ENCODE data around the gene CAMSAP1. TPM values are rescaled to one million over a fixed set of nuclear protein-coding genes. Genes with fewer than 3 reads are reported as not detected.

The CAMSAP1 gene
- total and polyA plus RNA-seq, 2 donors: 9.9 to 28.5 TPM

- Histone ChIP-seq H3K36me3 (ENCODE audit: control insufficient read depth in 2 of 2, insufficient read depth in 2 of 2, low read length in 1 of 2) (peaks cover 5 to 16% of the 10 kb centered on the region in 2 donors), H3K4me3 (ENCODE audit: low read length in 2 of 2) (no peak overlapping the region), H3K27ac (ENCODE audit: low read depth in 1 of 2, low read length in 1 of 2) (no peak overlapping the region), H3K27me3 (ENCODE audit: control insufficient read depth in 2 of 2, insufficient read depth in 1 of 2, low read length in 1 of 2) (no peaks in the 10 kb centered on the region), H3K4me1 (ENCODE audit: control insufficient read depth in 2 of 2, insufficient read depth in 2 of 2, low read length in 2 of 2) (no peaks in the 10 kb centered on the region), H3K9me3 (ENCODE audit: control insufficient read depth in 2 of 2, insufficient read depth in 1 of 2, low read length in 1 of 2) (no peaks in the 10 kb centered on the region)
- 83% methylated on average over 1 of the region's 1 CpG for WGBS
- no peak for DNase-seq (ENCODE audit: low read depth in 6 of 9, low spot score in 9 of 9)
These were observed 59.5 kb downstream of the CAMSAP1 start for GRCh38 chr9:135847833-135848232.

GRCh38 chr9:135840539-135840938 lies 66.8 kb downstream of the CAMSAP1 start:
- no peak overlapping the region for H3K4me3 ChIP-seq (ENCODE audit: low read length in 2 of 2)
- DNase-seq (ENCODE audit: low read depth in 6 of 9, low spot score in 9 of 9): no peak

GRCh38 chr9:135840107-135840506 lies 67.2 kb downstream of the CAMSAP1 start:
- H3K4me1 ChIP-seq (ENCODE audit: control insufficient read depth in 2 of 2, insufficient read depth in 2 of 2, low read length in 2 of 2): no peaks in the 10 kb centered on the region
- H3K4me3 ChIP-seq (ENCODE audit: low read length in 2 of 2): no peak overlapping the region
- peaks cover 0 to 4% of the 10 kb centered on the region in 2 donors for H3K36me3 ChIP-seq (ENCODE audit: control insufficient read depth in 2 of 2, insufficient read depth in 2 of 2, low read length in 1 of 2)
- 98% methylated on average over 9 of the region's 9 CpGs for WGBS
- H3K9me3 ChIP-seq (ENCODE audit: control insufficient read depth in 2 of 2, insufficient read depth in 1 of 2, low read length in 1 of 2): no peaks in the 10 kb centered on the region
- no peak overlapping the region for H3K27ac ChIP-seq (ENCODE audit: low read depth in 1 of 2, low read length in 1 of 2)
- no peak for DNase-seq (ENCODE audit: low read depth in 6 of 9, low spot score in 9 of 9)
- no peaks in the 10 kb centered on the region for H3K27me3 ChIP-seq (ENCODE audit: control insufficient read depth in 2 of 2, insufficient read depth in 1 of 2, low read length in 1 of 2)

More at GRCh38 chr9:135840539-135840938, 66.8 kb downstream of the CAMSAP1 start:
- Histone ChIP-seq H3K27ac (ENCODE audit: low read depth in 1 of 2, low read length in 1 of 2) (no peak overlapping the region), H3K4me1 (ENCODE audit: control insufficient read depth in 2 of 2, insufficient read depth in 2 of 2, low read length in 2 of 2) (no peaks in the 10 kb centered on the region), H3K9me3 (ENCODE audit: control insufficient read depth in 2 of 2, insufficient read depth in 1 of 2, low read length in 1 of 2) (no peaks in the 10 kb centered on the region), H3K27me3 (ENCODE audit: control insufficient read depth in 2 of 2, insufficient read depth in 1 of 2, low read length in 1 of 2) (no peaks in the 10 kb centered on the region), H3K36me3 (ENCODE audit: control insufficient read depth in 2 of 2, insufficient read depth in 2 of 2, low read length in 1 of 2) (peaks cover 0 to 4% of the 10 kb centered on the region in 2 donors)
- 96% methylated on average over 7 of the region's 7 CpGs for WGBS

DNA sequence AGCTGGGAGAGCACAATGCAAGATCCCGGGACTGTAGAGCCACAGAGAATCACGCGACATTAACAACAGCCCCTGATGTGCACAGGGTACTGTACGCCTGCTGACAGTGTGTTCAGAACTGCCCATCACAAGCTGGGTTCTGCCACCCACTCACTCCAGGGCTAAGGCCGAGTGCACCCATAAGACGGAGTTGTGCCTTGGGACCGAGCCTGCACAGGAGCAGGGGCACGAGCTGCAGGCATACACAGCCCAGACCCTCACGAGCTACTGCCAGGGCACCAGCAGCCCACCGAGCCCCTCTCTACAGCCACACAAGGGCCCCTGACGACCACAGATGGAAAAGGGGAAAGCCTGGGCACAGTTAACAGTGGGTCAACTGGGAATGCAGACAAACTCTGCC lies 67.8 kb downstream of the CAMSAP1 start:
- H3K27ac ChIP-seq (ENCODE audit: low read depth in 1 of 2, low read length in 1 of 2): no peak overlapping the region
- no peak overlapping the region for H3K4me3 ChIP-seq (ENCODE audit: low read length in 2 of 2)
- peaks cover 0 to 7% of the 10 kb centered on the region in 2 donors for H3K36me3 ChIP-seq (ENCODE audit: control insufficient read depth in 2 of 2, insufficient read depth in 2 of 2, low read length in 1 of 2)
- no peaks in the 10 kb centered on the region for H3K4me1 ChIP-seq (ENCODE audit: control insufficient read depth in 2 of 2, insufficient read depth in 2 of 2, low read length in 2 of 2)
- no peak for DNase-seq (ENCODE audit: low read depth in 6 of 9, low spot score in 9 of 9)
- no peaks in the 10 kb centered on the region for H3K27me3 ChIP-seq (ENCODE audit: control insufficient read depth in 2 of 2, insufficient read depth in 1 of 2, low read length in 1 of 2)
- 99% methylated on average over 11 of the region's 11 CpGs for WGBS
- H3K9me3 ChIP-seq (ENCODE audit: control insufficient read depth in 2 of 2, insufficient read depth in 1 of 2, low read length in 1 of 2): no peaks in the 10 kb centered on the region

DNA sequence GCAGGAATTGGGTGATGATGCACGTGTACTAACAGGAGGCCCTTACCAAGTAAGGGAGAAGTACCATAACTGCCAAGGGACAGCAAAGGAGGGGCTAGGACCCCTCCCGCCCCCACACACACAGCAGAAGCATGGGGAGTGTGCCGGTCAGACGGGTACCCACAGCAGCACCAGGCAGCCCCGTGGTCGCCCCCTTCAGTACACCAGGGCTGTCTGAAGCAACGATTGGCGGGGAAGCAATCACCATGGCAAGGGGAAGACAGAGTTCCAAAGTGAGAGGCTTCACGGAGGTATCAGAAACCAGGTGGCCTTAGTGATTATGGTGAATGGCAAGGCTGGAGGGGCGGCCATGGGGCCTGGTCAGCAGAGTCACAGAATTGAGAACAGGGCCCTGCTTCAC lies 72.2 kb downstream of the CAMSAP1 start:
- no peak overlapping the region for H3K4me3 ChIP-seq (ENCODE audit: low read length in 2 of 2)
- H3K4me1 ChIP-seq (ENCODE audit: control insufficient read depth in 2 of 2, insufficient read depth in 2 of 2, low read length in 2 of 2): no peaks in the 10 kb centered on the region
- peaks cover 0 to 3% of the 10 kb centered on the region in 2 donors for H3K36me3 ChIP-seq (ENCODE audit: control insufficient read depth in 2 of 2, insufficient read depth in 2 of 2, low read length in 1 of 2)
- H3K9me3 ChIP-seq (ENCODE audit: control insufficient read depth in 2 of 2, insufficient read depth in 1 of 2, low read length in 1 of 2): no peaks in the 10 kb centered on the region
- 96% methylated on average over 10 of the region's 10 CpGs for WGBS
- no peak overlapping the region for H3K27ac ChIP-seq (ENCODE audit: low read depth in 1 of 2, low read length in 1 of 2)
- no peaks in the 10 kb centered on the region for H3K27me3 ChIP-seq (ENCODE audit: control insufficient read depth in 2 of 2, insufficient read depth in 1 of 2, low read length in 1 of 2)
- no peak for DNase-seq (ENCODE audit: low read depth in 6 of 9, low spot score in 9 of 9)

- Histone ChIP-seq H3K27ac (ENCODE audit: low read depth in 1 of 2, low read length in 1 of 2) (no peak overlapping the region), H3K4me3 (ENCODE audit: low read length in 2 of 2) (no peak overlapping the region)
- WGBS: 94% methylated on average over 3 of the region's 3 CpGs
These were observed 73.5 kb downstream of the CAMSAP1 start for GRCh38 chr9:135833864-135834263.

DNA sequence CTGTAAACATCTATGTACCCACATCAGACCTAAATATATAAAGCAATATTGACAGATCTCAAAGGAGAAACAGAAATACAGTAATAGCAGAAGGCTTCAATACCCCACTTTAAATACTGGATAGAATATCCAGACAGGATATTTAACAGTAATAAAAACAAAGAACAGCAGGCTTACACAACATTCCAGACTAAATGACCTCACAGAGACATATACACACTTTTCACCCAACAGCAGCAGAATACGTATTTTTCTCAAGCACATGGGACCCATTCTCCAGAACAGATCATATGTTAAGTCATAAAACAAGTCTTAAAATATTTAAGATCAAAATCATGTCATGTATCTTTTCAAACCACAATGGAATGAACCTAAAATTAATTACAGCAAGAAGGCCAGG lies 76.8 kb downstream of the CAMSAP1 start:
- Histone ChIP-seq H3K4me3 (ENCODE audit: low read length in 2 of 2) (no peak overlapping the region), H3K36me3 (ENCODE audit: control insufficient read depth in 2 of 2, insufficient read depth in 2 of 2, low read length in 1 of 2) (peaks cover 3% of the 10 kb centered on the region in 2 donors)
- 99% methylated on average over 1 of the region's 1 CpG for WGBS

More at GRCh38 chr9:135833864-135834263, 73.5 kb downstream of the CAMSAP1 start:
- peaks cover 0 to 3% of the 10 kb centered on the region in 2 donors for H3K36me3 ChIP-seq (ENCODE audit: control insufficient read depth in 2 of 2, insufficient read depth in 2 of 2, low read length in 1 of 2)
- H3K27me3 ChIP-seq (ENCODE audit: control insufficient read depth in 2 of 2, insufficient read depth in 1 of 2, low read length in 1 of 2): no peaks in the 10 kb centered on the region
- H3K9me3 ChIP-seq (ENCODE audit: control insufficient read depth in 2 of 2, insufficient read depth in 1 of 2, low read length in 1 of 2): no peaks in the 10 kb centered on the region
- no peaks in the 10 kb centered on the region for H3K4me1 ChIP-seq (ENCODE audit: control insufficient read depth in 2 of 2, insufficient read depth in 2 of 2, low read length in 2 of 2)
- no peak for DNase-seq (ENCODE audit: low read depth in 6 of 9, low spot score in 9 of 9)

DNA sequence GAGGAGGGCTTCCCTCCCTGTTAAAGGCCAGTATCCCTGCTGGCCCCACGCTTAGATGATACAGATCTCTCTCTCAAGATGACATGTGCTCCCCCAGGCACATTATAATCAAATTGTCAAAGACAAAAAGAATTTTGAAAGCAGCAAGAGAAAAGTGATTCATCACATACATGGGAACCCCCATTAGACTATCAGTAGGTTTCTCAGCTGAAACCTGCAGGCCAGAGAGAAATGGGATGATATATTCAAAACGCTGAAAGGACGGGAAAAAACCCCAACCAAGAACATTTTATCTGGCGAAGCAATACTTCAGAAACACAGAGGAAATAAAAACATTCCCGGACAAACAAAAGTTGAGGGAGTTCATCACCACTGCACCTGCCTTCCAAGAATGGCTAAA lies 78.7 kb downstream of the CAMSAP1 start:
- Histone ChIP-seq H3K36me3 (ENCODE audit: control insufficient read depth in 2 of 2, insufficient read depth in 2 of 2, low read length in 1 of 2) (peaks cover 2 to 8% of the 10 kb centered on the region in 2 donors), H3K27ac (ENCODE audit: low read depth in 1 of 2, low read length in 1 of 2) (no peak overlapping the region), H3K9me3 (ENCODE audit: control insufficient read depth in 2 of 2, insufficient read depth in 1 of 2, low read length in 1 of 2) (peaks cover 0 to 8% of the 10 kb centered on the region in 2 donors), H3K27me3 (ENCODE audit: control insufficient read depth in 2 of 2, insufficient read depth in 1 of 2, low read length in 1 of 2) (no peaks in the 10 kb centered on the region), H3K4me1 (ENCODE audit: control insufficient read depth in 2 of 2, insufficient read depth in 2 of 2, low read length in 2 of 2) (no peaks in the 10 kb centered on the region), H3K4me3 (ENCODE audit: low read length in 2 of 2) (no peak overlapping the region)
- WGBS: 97% methylated on average over 5 of the region's 5 CpGs
- DNase-seq (ENCODE audit: low read depth in 6 of 9, low spot score in 9 of 9): no peak

More for the DNA sequence above, 76.8 kb downstream of the CAMSAP1 start:
- Histone ChIP-seq H3K27me3 (ENCODE audit: control insufficient read depth in 2 of 2, insufficient read depth in 1 of 2, low read length in 1 of 2) (no peaks in the 10 kb centered on the region), H3K9me3 (ENCODE audit: control insufficient read depth in 2 of 2, insufficient read depth in 1 of 2, low read length in 1 of 2) (peaks cover 0 to 8% of the 10 kb centered on the region in 2 donors), H3K27ac (ENCODE audit: low read depth in 1 of 2, low read length in 1 of 2) (no peak overlapping the region), H3K4me1 (ENCODE audit: control insufficient read depth in 2 of 2, insufficient read depth in 2 of 2, low read length in 2 of 2) (no peaks in the 10 kb centered on the region)
- DNase-seq (ENCODE audit: low read depth in 6 of 9, low spot score in 9 of 9): no peak

- Histone ChIP-seq H3K4me3 (ENCODE audit: low read length in 2 of 2) (no peak overlapping the region), H3K36me3 (ENCODE audit: control insufficient read depth in 2 of 2, insufficient read depth in 2 of 2, low read length in 1 of 2) (peaks cover 9 to 13% of the 10 kb centered on the region in 2 donors), H3K4me1 (ENCODE audit: control insufficient read depth in 2 of 2, insufficient read depth in 2 of 2, low read length in 2 of 2) (no peaks in the 10 kb centered on the region), H3K27me3 (ENCODE audit: control insufficient read depth in 2 of 2, insufficient read depth in 1 of 2, low read length in 1 of 2) (no peaks in the 10 kb centered on the region), H3K27ac (ENCODE audit: low read depth in 1 of 2, low read length in 1 of 2) (no peak overlapping the region), H3K9me3 (ENCODE audit: control insufficient read depth in 2 of 2, insufficient read depth in 1 of 2, low read length in 1 of 2) (peaks cover 0 to 8% of the 10 kb centered on the region in 2 donors)
- DNase-seq (ENCODE audit: low read depth in 6 of 9, low spot score in 9 of 9): no peak
- WGBS: 98% methylated on average over 13 of the region's 13 CpGs
These were observed 79.3 kb downstream of the CAMSAP1 start for GRCh38 chr9:135827866-135828580.

All from thymus (tissue), 11 donors.